ENCODE measurements around the gene PRRT2.
A peak's percentile ranks its signal among the peaks of the same experiment; 100 is the strongest.

Gene PRRT2

GRCh38 chr16:29837841-29838240, 25.8 kb downstream of the PRRT2 start:
- H3K4me3 ChIP-seq, result no peak overlapping the region
- H3K27ac ChIP-seq, result no peak overlapping the region
- DNase-seq (ENCODE audit: low spot score), result no peak
- no peak for TF ChIP-seq CTCF (IDR thresholded peaks at IDR 0.05)

GRCh38 chr16:29839822-29840221, 27.8 kb downstream of the PRRT2 start:
- Histone ChIP-seq H3K27ac (no peak overlapping the region), H3K4me3 (no peak overlapping the region)
- no peak for DNase-seq (ENCODE audit: low spot score)
- no peak for TF ChIP-seq CTCF (IDR thresholded peaks at IDR 0.05)

- H3K4me3 ChIP-seq, result no peak overlapping the region
- no peak overlapping the region for H3K27ac ChIP-seq
- no peak for TF ChIP-seq CTCF (IDR thresholded peaks at IDR 0.05)
- DNase-seq (ENCODE audit: low spot score), result no peak
These were observed 28.2 kb downstream of the PRRT2 start for GRCh38 chr16:29840240-29840639.

- no peak overlapping the region for H3K27ac ChIP-seq
- no peak overlapping the region for H3K4me3 ChIP-seq
- no peak for DNase-seq (ENCODE audit: low spot score)
- TF ChIP-seq CTCF (IDR thresholded peaks at IDR 0.05), result no peak
These were observed 29.6 kb downstream of the PRRT2 start for GRCh38 chr16:29841631-29842030.

GRCh38 chr16:29842732-29843346, 30.8 kb downstream of the PRRT2 start:
- Histone ChIP-seq H3K27ac (no peak overlapping the region), H3K4me3 (no peak overlapping the region)
- no peak for TF ChIP-seq CTCF (IDR thresholded peaks at IDR 0.05)
- no peak for DNase-seq (ENCODE audit: low spot score)

GRCh38 chr16:29843931-29844330, 31.9 kb downstream of the PRRT2 start:
- no peak for TF ChIP-seq CTCF (IDR thresholded peaks at IDR 0.05)
- DNase-seq (ENCODE audit: low spot score), result no peak
- H3K4me3 ChIP-seq, result no peak overlapping the region
- H3K27ac ChIP-seq, result no peak overlapping the region

GRCh38 chr16:29844575-29845331, 32.8 kb downstream of the PRRT2 start:
- Histone ChIP-seq H3K4me3 (no peak overlapping the region), H3K27ac (peak overlapping the region in 1 of 2 donors; percentile 64)
- TF ChIP-seq CTCF (IDR thresholded peaks at IDR 0.05), result no peak
- no peak for DNase-seq (ENCODE audit: low spot score)

Measured in coronary artery (tissue), 2 donors.